Fibroblast of the conjunctiva (primary cell): ENCODE data around the gene TMEM151B.

Experiments
- DNase-seq: peaks from one replicate; pipeline ENCODE4 v3.0.0-alpha.2; 2010; ENCODE audit warnings: low read depth

Gene TMEM151B

GRCh38 chr6:44278774-44279697 is 8.8 kb downstream of the TMEM151B start:
- no peak for DNase-seq

DNA sequence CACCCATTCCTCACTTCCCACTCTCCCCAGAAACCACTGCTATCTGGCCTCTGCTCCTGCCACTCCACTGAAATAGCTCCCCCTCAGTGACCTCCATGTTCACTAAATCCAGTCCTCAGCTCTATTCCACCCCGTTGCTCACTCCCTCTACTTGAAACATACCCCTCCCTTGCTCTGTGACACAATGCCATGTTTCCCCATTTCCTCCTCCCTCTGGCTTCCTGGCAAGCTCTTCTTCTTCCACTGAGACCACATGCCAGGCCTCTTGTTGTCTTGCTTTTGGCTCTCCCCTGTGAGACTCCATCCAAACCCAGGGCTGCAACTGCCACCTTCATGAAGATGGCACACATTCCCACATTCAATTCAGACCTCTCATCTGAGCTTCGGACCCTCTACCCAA is 13.9 kb downstream of the TMEM151B start:
- DNase-seq, result no peak

- no peak for DNase-seq
Observed at GRCh38 chr6:44284867-44285266, 14.6 kb downstream of the TMEM151B start.

GRCh38 chr6:44285552-44286284 is 15.5 kb downstream of the TMEM151B start:
- DNase-seq, result no peak

DNA sequence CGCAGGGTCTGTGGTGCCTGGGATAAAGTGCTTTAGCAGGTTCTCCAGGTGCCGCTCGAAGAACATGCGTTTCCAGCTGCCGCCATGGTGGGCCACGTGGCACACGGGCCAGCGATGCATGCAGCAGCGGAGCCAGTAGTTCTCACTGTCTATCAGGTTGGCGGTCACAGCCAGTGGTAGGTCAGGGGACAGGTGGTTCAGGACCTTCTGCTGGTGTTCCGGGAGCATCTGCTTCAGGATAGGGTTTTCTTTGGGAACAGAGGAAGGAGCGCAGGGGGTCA is 16.0 kb downstream of the TMEM151B start:
- DNase-seq, result no peak

GRCh38 chr6:44286747-44287146 is 16.5 kb downstream of the TMEM151B start:
- DNase-seq, result no peak

GRCh38 chr6:44289726-44290260 is 19.5 kb downstream of the TMEM151B start:
- no peak for DNase-seq

DNA sequence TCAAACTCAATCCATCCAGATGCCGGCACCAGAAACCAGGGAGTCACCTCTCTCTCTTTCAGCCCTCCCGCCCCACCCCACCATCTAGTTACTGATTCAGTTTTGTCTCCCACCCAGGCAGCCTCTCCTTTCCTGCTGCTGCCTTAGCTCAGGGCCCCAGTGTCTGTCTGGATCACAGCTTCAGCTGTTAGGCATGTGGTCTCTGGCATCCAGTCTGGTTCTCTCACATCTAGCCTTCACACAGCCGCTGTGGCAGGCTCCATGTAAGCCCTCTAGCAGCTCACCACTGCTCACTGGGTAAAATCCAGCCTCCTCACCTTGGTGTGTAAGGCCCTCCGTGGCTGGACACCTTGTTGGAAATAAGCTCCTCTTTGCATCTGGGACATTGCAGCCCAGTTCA is 21.6 kb downstream of the TMEM151B start:
- DNase-seq, result no peak

DNA sequence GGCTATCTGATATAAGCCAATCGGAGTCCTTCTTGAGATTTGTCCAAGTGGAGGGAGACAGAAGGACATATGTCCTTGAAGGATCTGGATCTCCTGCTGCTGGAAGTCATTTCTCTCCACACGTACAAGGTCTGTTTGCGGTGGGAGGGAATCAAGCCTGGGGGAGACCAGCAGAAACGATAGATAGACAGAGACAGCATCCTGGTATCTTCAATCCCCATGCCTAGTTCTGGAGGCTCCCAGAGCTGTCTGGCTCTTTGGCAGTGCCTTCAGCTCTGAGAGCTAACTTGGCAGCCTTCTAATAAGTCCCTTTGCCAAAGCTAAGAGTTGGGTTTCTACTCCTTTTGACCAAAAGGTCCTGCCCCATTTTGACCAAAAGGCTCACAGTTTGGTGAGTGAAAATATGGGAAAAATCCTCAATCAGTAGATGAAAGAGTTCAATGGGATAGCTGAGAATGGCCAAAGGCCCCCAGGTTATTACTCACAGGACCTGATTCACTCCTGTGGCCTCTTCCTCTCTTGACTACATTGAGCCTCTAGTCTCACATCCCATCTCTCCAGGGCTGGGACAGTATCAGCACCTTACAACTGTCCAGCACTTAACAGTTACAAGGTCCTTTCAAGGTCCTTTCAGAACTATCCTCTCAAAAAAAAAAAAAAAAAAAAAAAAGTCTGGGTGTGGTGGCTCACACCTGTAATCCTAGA is 22.6 kb downstream of the TMEM151B start:
- no peak for DNase-seq

DNA sequence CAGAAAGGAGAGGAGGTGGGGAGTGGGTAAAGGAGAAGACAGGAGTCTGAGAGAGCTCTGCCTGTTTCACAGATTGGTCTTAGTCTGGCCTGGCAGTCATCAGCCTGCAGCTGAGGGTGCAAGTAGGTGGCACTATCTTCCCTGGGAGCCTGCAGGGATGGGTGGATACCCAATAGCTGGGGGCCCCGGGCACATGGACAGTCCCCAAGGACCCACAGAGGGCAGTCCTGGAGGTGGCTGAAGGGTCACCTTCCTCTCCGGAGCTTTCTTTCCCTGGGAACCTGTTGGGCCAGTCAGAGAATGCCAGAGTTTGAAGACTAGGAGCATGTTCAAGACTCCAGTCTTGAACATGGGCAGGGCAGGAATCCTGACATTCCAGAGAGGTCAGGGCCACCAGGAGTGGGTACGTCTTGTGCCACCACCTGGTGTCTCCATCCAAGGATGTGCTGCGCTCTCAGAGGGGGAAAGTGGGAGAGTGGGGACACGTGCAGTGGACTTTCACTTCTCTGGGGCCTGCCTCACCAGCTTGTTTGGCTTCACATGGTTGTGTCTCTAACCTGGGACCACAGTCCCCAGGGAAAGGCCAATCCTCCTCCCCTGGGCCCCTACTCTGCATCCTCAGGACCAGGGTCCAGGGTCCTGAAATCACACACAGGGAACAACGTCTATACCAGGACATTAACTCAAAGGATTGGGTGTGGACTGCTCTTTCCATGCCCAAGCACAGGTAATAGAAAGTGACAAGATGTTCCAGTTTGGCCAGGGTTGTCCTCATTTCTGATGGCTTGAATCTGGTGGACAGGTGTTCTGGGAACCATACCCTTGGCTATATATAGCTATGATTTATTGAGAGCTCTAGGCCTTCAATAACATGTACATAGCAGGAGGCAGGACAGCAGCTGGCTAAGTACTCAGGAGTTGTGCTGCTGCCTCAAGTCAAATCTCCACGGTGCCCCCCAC is 24.9 kb downstream of the TMEM151B start:
- DNase-seq, result no peak

GRCh38 chr6:44297063-44298038 is 27.1 kb downstream of the TMEM151B start:
- DNase-seq, result no peak

DNA sequence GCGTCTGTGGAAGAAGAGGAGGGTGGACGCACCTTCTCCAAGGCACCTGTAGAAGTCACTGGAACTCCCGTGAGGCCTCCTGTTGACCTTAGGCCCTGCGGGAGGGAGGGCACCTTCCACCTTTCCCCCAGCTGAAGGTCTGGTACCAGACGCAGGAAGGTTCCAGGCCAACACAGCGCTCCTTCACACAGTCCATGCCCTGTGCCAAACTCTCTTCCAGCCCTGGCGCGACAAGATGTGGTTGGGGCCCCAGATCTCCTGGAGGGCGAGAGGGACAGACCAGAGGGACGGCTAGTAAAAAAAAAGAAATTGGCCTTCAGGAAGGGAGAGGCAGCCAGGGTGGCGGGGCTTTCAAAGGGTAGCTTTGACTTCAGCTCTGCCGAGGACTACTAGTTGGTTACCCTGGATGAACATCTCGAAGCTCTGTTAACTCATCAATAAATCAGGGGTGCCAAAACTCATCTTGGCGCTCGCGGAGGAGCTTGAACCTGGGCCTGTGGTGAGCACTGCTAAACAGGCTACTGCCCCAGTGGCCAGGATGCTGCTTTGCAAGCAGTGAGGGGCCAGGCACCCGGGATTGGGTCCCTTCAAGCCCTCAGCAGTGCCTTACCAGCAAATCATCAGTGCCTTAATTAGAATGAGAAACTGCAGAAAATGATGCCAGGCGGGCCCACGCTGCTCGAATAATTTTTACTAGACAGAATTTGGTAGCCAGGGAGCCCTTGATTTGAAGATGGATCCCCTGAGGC is 28.0 kb downstream of the TMEM151B start:
- no peak for DNase-seq

- DNase-seq, result no peak
Observed at GRCh38 chr6:44298864-44299263, 28.6 kb downstream of the TMEM151B start.

DNA sequence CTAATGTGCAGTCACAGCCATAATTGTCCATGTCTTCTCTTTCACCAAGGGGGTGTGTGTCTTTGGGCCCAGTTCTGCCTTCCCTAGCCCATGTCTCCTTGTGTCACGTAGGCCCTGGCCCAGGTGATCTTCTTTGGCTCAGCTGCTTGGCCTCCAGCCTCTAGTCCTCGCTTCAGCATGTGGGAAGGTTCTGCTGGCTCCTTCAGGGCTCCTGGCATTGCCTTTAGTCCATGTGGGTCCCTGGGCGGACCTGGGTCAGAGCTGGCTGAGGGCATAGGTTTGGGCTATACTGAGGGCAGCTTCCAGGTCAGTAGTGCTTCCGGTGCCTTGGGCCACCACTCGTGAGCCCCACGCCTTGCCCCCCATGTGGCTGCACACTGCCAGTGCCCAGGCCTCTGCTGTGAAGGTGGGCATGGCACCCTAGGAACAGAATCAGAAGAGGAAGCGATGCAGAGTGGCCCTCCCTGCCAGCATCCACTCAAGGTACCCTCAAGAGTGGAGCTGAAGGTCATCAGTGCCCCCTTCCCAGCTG is 30.1 kb downstream of the TMEM151B start:
- no peak for DNase-seq

- DNase-seq, result no peak
Observed at GRCh38 chr6:44301106-44301505, 30.9 kb downstream of the TMEM151B start.

DNA sequence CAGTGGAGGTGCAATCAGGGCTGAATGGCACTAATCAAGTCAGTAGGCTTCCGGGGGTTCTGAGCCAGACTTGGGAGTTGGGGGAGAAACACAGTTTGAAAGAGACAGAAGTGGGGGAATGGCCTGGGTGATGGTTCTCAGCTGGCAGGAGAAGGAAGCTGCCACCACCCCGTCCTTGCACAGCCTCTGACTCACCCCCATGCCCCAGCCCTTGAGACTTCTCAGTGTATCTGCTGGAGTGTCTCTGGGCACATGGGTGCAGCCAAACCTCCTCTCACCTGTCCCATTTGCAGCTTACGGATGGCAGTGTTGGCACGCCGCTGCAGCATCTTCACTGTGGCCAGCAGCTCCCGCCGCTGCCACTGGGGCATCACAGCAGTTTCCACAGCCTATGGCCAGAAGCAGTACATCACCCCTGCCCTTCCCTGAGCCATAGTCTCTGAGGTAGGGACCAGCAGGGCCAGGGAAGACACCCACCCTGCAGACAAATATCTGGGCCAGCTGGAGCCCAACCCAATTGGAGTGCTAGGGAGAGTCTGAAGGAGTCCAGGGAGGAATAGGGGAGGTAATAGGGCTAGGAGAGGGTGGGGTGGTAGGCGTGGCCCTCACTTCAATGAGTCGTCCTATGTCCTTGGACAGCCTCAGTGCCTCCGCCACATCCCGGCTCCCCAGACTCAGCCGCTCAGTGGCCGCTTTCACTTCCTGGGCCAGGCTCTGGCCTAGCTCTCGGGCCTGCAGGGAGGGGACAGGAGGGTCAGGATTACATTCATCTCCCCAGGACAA is 31.7 kb downstream of the TMEM151B start:
- DNase-seq, result no peak

GRCh38 chr6:44302856-44303255 is 32.6 kb downstream of the TMEM151B start:
- no peak for DNase-seq

GRCh38 chr6:44303842-44304241 is 33.6 kb downstream of the TMEM151B start:
- no peak for DNase-seq
